ENCODE results near the gene NKAIN4. TPM values are rescaled to one million over a fixed set of nuclear protein-coding genes. Genes with fewer than 3 reads are reported as not detected.

Gene NKAIN4
- not detected for total RNA-seq
- under 1 TPM in 1 of 2 donors, not detected in 1; 0.14 TPM for polyA plus RNA-seq

- 1 to 2% methylated on average over 35 to 45 of the region's 46 CpGs for WGBS, 2 donors
- Histone ChIP-seq H3K36me3 (no peaks in the 10 kb centered on the region), H3K4me1 (peaks cover 0 to 8% (median 0%) of the 10 kb centered on the region in 3 donors), H3K9me3 (no peaks in the 10 kb centered on the region), H3K4me3 (peak within 1 kb of the TSS in 2 of 4 donors; percentile 13 to 31), H3K27me3 (peaks cover 0 to 24% (median 10%) of the 10 kb centered on the region in 4 donors), H3K27ac (no peak within 1 kb of the TSS)
- no peak for DNase-seq
- intact Hi-C loops (cut with DNase I): no loop called here
- no peak for FAIRE-seq
- TF ChIP-seq, protein P1, sequence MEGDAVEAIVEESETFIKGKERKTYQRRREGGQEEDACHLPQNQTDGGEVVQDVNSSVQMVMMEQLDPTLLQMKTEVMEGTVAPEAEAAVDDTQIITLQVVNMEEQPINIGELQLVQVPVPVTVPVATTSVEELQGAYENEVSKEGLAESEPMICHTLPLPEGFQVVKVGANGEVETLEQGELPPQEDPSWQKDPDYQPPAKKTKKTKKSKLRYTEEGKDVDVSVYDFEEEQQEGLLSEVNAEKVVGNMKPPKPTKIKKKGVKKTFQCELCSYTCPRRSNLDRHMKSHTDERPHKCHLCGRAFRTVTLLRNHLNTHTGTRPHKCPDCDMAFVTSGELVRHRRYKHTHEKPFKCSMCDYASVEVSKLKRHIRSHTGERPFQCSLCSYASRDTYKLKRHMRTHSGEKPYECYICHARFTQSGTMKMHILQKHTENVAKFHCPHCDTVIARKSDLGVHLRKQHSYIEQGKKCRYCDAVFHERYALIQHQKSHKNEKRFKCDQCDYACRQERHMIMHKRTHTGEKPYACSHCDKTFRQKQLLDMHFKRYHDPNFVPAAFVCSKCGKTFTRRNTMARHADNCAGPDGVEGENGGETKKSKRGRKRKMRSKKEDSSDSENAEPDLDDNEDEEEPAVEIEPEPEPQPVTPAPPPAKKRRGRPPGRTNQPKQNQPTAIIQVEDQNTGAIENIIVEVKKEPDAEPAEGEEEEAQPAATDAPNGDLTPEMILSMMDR (IDR thresholded peaks at IDR 0.05): no peak
- no peak for ATAC-seq
Measured at GRCh38 chr20:63254232-63254605, at the start of gene NKAIN4. TSS of gene NKAIN4 (minus strand) at chr20:63254463. CDS start at chr20:63254450, 13 bp downstream.

DNA sequence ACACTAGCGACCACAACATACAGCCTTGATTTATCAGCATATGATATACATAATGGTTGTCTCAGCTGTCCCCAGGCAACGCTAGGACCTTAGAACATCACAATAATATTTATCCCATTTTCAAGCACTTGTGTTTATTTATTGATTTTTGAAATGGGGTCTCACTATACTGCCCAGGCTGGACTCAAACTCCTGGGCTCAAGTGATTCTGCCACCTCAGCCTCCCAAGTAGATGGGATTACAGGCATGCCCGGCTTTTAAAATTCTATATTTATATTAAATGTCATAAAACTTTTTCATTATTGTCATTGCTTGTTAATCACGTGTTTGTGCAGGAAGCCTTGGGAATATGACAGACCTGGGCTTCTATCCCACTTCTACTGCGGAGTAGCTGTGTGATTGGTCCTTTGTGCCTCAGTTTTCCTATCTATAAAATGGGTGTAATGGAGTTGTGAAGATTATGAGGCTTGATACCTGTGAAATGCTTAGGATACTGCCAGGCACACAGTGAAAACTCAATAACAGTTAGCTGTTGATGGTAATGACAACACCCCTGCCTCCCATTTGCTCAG is 48.9 kb upstream of the NKAIN4 start:
- WGBS, 2 donors: 39 to 48% methylated on average over 5 of the region's 5 CpGs

DNA sequence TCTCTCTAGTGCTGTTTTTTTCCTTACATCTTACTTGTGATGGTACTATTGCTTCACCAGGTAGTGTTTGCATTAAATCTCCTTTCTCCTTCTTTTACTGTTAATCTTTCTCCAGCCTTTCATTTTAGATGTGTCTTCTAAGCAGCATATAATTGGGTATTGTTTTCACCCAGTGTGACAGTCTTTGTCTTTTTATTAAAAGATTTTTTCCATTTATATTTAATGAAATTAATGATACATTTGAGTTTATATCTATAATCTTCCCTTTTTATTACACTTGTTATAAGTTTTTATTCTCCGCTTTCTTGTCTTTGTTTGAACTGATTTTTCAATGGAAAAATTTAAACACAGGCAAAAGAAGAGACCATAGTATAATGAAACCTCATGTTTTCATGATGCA is 47.4 kb upstream of the NKAIN4 start:
- ATAC-seq (no peak), DNase-seq (no peak), FAIRE-seq (no peak)
- no peaks in the 10 kb centered on the region for H3K4me1 ChIP-seq
- H3K27me3 ChIP-seq: peaks cover 0 to 12% (median 0%) of the 10 kb centered on the region in 4 donors
- no peaks in the 10 kb centered on the region for H3K9me3 ChIP-seq
- intact Hi-C loops (cut with DNase I): no loop called here
- H3K36me3 ChIP-seq: no peaks in the 10 kb centered on the region
- H3K27ac ChIP-seq: no peak overlapping the region
- TF ChIP-seq, protein P1 (IDR thresholded peaks at IDR 0.05): no peak
- WGBS, 2 donors: 93 to 94% methylated on average over 1 of the region's 1 CpG
- H3K4me3 ChIP-seq: no peak overlapping the region

More for the DNA sequence above, 48.9 kb upstream of the NKAIN4 start:
- DNase-seq (no peak), ATAC-seq (no peak), FAIRE-seq (no peak)
- TF ChIP-seq, protein P1 (IDR thresholded peaks at IDR 0.05): no peak
- Histone ChIP-seq H3K9me3 (no peaks in the 10 kb centered on the region), H3K4me3 (no peak overlapping the region), H3K27ac (no peak overlapping the region), H3K4me1 (no peaks in the 10 kb centered on the region), H3K27me3 (peaks cover 0 to 8% (median 0%) of the 10 kb centered on the region in 4 donors), H3K36me3 (no peaks in the 10 kb centered on the region)
- intact Hi-C loops (cut with DNase I): no loop called here

GRCh38 chr20:63298731-63299312 is 44.6 kb upstream of the NKAIN4 start:
- TF ChIP-seq, protein P1 (IDR thresholded peaks at IDR 0.05): no peak

More at GRCh38 chr20:63298731-63299312, 44.6 kb upstream of the NKAIN4 start:
- Histone ChIP-seq H3K4me3 (no peak overlapping the region), H3K27ac (no peak overlapping the region), H3K4me1 (no peaks in the 10 kb centered on the region), H3K9me3 (no peaks in the 10 kb centered on the region), H3K27me3 (peaks cover 0 to 12% (median 0%) of the 10 kb centered on the region in 4 donors), H3K36me3 (no peaks in the 10 kb centered on the region)
- 63 to 77% methylated on average over 17 of the region's 17 CpGs for WGBS, 2 donors
- DNase-seq (peak in 1 of 6 donors; percentile 9), ATAC-seq (no peak), FAIRE-seq (no peak)
- intact Hi-C loops (cut with DNase I): no loop called here
